Measurements from ENCODE around the gene APOLD1.

Gene APOLD1

DNA sequence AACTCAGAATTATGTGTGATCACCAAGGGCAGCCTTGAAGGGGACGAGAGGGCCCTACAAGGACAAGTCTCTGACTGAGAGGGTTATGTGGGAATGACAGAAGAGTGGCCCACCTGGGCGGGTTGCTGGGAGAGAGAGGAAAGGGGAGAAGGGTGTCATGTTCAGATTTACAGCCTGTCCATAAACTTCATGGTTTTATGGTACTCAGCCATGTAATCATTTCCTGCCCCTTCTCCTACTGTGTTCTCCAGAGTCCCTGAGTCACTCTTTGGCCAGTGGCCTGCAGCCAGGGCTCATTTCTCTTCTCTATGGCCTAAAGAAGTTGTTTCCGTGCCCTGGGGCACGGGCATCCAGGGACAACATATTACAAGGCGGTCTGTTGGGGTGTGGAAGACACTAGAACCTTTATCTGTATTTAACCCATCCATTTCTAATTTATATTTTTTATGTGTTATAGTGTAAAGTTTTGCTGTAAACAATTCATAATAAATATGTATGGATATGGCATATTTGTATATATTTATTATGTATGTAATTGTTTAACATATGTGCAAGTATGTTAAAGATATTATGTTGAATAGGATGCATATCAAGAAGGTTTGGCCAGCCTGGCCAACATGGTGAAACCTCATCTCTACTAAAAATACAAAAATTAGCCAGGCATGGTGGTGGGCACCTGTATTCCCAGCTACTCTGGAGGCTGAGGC is 54.6 kb downstream of the APOLD1 start:
- DNase-seq, result no peak

DNA sequence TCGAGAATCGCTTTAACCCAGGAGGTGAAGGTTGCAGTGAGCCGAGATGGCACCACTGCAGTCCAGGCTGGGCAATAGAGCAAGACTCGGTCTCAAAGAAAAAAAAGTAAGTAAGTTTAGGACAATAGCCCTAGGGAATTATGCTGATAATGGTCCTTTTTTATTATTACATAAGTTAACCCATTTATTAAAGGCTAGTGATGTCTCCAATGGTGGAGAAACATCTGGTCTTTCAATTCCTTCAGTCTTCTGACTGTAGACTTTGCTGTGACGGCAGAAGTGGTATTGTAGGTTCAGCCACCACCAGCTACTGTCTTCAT is 55.1 kb downstream of the APOLD1 start:
- no peak for DNase-seq

Data from suppressor macrophage (primary cell).